HG02973 (cell line): ENCODE results near the gene RNF227.
"Not testable (repeated sequence)": the region's sequence is repeated elsewhere in the genome, so short reads cannot be mapped to it uniquely, and the experiment has no call there.

Source experiments
- ATAC-seq: cut with Tn5 transposase; IDR thresholded peaks from one replicate; pipeline ENCODE4 v1.9.1; 2021; ENCODE audit warnings: moderate library complexity; ENCODE audit not compliant: unreplicated experiment

RNF227 gene

DNA sequence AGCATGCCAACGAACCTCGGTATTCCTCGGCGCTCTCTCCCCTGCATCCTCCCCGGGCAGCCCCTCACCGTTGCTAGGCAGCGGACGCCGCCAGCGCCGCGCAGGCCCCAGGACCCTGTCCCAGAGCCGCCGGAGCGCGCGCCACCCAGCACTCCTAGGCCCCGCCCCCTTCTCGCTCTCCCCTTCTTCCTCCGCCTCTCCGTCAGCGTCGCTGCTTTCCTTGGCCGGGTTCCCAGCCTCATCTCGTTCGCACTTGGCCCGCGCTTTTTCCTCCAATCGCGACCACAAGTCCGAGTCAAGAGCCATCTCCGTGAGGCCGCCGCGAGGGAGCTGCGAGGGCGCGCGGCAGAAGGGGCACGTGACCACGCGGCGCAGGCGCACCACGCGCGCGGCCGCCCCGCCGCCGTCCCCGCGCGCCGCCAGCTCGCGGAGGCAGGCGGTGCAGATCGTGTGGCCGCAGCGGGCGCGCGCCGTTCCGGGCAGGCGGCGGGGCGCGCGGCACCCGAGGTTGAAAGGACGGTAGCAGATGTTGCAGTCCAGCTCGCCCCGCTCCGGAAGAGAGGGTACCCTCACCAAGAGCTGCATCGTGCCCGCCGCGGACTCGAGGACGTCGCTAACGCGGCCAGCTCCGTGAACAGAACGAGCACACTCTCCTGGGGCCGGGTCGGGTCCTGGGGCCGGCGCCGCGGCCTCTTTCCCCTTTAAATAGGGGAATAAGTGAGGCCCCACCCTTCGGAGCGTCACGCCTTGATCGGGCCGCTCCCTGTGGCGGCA, at the start of gene RNF227:
Gene RNF227 (minus strand): TSS at position 679 of the 774 bp plus-strand sequence. CDS start 94 bp downstream, at position 585.
- peak; percentile 57 for ATAC-seq

DNA sequence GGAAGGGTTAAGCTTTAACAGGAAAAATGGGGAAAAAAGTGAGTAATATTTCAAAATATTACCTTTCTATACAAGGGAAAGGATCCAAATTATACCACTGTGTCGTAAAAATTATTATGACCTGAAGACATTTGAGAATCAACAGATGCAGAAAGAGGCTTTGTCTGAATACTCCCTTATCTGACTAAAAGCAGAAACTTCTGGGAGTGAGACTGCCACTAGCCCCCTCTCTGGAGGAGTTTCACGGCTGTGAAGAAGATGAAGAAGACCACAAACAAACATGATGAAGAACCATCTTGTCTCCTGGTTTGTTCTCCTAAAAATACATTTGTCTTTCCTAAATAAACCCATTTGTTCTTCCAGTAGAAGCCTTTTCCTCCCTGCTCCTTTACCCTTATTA, 45.3 kb upstream of the RNF227 start:
- ATAC-seq: no peak

- no peak for ATAC-seq
Measured at GRCh38 chr17:7959503-7960253, 43.6 kb upstream of the RNF227 start.

GRCh38 chr17:7956228-7956965, 40.3 kb upstream of the RNF227 start:
- ATAC-seq: no peak

DNA sequence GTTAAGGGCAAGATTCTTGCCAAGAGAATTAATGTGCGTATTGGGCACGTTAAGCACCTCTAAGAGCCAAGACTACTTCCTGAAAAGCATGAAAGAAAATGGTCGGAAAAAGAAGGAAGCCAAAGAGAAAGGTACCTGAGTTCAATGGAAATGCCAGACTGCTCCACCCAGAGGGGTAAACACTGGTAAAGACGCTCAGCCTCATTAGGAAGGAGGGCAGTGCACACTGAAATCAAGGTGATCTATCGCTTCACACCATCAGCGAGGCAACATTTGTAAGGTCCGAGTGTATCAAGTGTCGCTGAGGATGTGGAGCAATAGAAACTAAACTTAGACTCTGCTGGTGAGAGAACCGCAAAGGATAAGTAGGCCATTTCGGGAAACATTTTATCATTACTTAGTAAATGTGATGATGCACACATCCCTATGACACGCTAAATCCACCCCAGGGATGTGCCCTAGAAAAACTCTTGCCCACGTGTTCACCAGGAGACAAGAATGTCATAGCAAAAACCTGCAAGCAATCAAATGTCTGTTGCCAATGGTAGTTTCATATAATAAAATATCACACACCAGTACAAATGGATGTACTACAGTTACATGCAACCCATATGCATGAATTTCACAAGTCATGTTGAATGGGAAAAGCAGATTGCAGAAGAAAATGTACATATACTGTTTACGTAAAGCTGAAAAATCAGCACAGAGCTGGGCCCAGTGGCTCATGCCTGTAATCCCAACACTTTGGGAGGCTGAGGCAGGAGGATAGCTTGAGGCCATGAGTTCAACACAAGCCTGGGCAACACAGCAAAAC, 39.5 kb upstream of the RNF227 start:
- no peak for ATAC-seq

- ATAC-seq: not testable (repeated sequence)
Measured at GRCh38 chr17:7953266-7953665, 37.2 kb upstream of the RNF227 start.

DNA sequence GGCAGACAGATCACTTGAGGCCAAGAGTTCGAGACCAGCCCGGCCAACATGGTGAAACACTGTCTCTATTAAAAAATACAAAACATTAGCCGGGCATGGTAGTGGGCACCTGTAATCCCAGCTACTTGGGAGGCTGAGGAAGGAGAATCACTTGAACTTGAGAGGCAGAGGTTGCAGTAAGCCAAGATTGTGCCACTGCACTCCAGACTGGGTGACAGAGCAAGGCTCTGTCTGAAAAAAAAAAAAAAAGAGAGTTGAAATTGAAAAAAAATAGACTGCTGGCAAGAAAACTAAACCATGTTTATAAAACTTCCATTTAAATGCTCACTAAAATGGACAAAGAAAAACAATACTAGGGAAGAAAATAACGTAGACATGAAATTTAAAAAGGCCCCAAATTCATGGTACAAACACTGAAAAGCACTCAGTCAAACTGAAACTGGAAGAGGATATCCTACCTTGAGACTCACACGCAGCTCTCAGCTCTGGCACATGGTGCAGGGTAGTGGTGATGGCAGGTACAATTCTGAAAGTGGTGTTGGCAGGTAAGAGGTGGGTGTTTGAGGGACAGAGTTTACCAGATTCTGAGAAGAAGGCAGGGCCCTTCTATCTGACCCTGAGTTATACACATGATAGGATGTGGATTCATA, 35.2 kb upstream of the RNF227 start:
- peak; percentile 62 for ATAC-seq

DNA sequence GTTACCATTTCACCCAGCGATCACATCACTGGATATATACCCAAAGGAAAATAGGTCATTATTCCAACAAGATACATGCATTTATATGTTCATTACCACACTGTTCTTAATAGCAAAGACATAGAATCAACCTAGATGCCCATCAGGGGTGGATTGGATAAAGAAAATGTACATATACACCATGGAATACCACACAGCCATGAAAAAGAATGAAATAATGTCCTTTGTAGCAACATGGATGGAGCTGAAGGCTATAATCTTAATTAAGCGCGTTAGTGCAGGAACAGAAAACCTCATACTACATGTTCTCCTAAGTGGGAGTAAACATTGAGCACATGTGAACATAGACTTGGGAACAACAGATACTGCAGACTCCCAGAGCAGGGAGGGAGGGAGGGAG, 34.5 kb upstream of the RNF227 start:
- ATAC-seq: no peak

GRCh38 chr17:7947651-7948050, 31.6 kb upstream of the RNF227 start:
- no peak for ATAC-seq

- ATAC-seq: no peak
Measured at GRCh38 chr17:7946441-7946840, 30.4 kb upstream of the RNF227 start.

- ATAC-seq: no peak
Measured at GRCh38 chr17:7945651-7946050, 29.6 kb upstream of the RNF227 start.

GRCh38 chr17:7944326-7944725, 28.2 kb upstream of the RNF227 start:
- ATAC-seq: no peak

- no peak for ATAC-seq
Measured at GRCh38 chr17:7943291-7943690, 27.2 kb upstream of the RNF227 start.

- no peak for ATAC-seq
Measured at GRCh38 chr17:7940743-7941142, 24.7 kb upstream of the RNF227 start.

DNA sequence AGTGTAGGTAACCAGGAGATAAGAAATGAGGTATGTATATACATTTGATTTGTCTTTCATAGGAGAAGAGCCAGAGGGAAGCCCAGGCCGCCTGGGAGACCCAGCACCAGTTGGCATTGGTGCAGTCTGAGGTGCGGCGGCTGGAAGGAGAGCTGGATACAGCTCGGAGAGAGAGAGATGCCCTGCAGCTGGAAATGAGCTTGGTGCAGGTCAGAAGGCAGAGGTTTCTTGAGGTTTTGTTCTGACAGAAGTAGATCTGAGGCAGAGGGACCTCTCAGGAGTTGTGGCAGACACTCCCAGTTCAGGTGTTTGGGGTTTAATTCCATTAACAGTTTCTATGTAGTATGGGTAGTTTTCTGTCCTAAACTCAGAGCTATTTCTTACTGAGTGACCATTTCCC, 23.9 kb upstream of the RNF227 start:
- ATAC-seq: no peak

DNA sequence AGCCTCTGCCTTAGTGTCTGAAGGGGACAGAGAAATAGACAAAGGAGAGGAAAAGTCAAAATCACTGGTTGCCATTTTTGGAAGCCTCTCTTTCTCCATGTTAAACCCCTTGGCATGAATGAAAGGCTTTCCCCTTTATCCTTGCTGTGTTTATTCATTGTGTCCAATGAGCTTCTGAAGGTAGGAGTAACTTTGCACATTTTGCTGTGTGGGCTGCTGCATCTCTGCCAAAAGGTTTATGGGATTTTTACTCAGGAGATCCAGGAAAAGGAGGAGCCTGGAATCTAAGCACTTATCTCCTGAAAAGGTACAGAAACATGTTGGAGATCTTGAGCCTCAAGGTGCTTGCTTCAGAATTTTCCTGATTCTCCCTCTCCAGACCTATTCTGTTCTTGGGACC, 19.8 kb upstream of the RNF227 start:
- ATAC-seq: no peak

DNA sequence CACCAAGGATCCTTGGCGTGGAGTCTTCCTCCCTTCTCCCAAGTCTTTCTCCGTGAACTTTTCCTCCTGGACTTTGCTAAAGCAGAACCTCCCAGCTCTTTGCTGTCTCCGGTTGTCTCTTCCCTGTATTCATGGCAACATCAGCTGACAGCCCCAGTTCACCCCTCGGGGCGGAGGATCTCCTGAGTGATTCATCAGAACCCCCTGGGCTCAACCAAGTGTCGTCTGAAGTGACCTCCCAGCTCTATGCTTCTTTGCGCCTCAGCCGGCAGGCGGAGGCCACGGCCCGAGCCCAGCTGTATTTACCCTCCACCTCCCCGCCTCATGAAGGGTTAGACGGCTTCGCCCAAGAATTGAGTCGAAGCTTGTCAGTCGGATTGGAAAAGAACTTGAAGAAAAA, 16.9 kb upstream of the RNF227 start:
- ATAC-seq: no peak

- ATAC-seq: no peak
Measured at GRCh38 chr17:7932483-7932891, 16.4 kb upstream of the RNF227 start.

GRCh38 chr17:7931709-7932482, 15.8 kb upstream of the RNF227 start, which contains the start of the genes CNTROB and TRAPPC1:
CNTROB (plus strand) TSS chr17:7932206; CDS start chr17:7933080, 874 bp downstream.
TRAPPC1 (minus strand) TSS chr17:7931946; CDS start chr17:7931829, 117 bp downstream.
- ATAC-seq: peak; percentile 84
